Central memory CD8-positive, alpha-beta T cell (primary cell): ENCODE measurements around the gene DHRS11.

Source experiments
- ATAC-seq: fragments of 150-1000 bp; cut with Tn5 transposase; replicated peaks from 2 replicates; pipeline ENCODE4 v1.10.0; 2022; ENCODE audit warnings: mild to moderate bottlenecking, moderate FRiP score, moderate number of reproducible peaks; ENCODE audit not compliant: poor library complexity, severe bottlenecking; ENCODE audit errors: extremely low read depth
- DNase-seq, 2 donors: peaks; one replicate each; pipeline ENCODE4 v3.0.0; 2021; ENCODE audit warnings: low spot score in 2 of 2
- H3K27ac Mint-ChIP-seq: one replicate; pipeline ENCODE4 v1.8.0; 2022; ENCODE audit warnings: low read depth, mild to moderate bottlenecking, moderate library complexity, mixed read lengths
- H3K27me3 Mint-ChIP-seq: one replicate; pipeline ENCODE4 v1.8.0; 2022; ENCODE audit warnings: mixed read lengths
- H3K36me3 Mint-ChIP-seq: one replicate; pipeline ENCODE4 v1.8.0; 2022; ENCODE audit warnings: mild to moderate bottlenecking, moderate library complexity, mixed read lengths; ENCODE audit not compliant: insufficient read depth
- H3K4me1 Mint-ChIP-seq: one replicate; pipeline ENCODE4 v1.8.0; 2022; ENCODE audit warnings: mixed read lengths
- H3K4me3 Mint-ChIP-seq: one replicate; pipeline ENCODE4 v1.8.0; 2022; ENCODE audit warnings: mild to moderate bottlenecking, moderate library complexity, mixed read lengths
- H3K9me3 Mint-ChIP-seq: one replicate; pipeline ENCODE4 v1.8.0; 2022; ENCODE audit warnings: mixed read lengths

DHRS11 gene

DNA sequence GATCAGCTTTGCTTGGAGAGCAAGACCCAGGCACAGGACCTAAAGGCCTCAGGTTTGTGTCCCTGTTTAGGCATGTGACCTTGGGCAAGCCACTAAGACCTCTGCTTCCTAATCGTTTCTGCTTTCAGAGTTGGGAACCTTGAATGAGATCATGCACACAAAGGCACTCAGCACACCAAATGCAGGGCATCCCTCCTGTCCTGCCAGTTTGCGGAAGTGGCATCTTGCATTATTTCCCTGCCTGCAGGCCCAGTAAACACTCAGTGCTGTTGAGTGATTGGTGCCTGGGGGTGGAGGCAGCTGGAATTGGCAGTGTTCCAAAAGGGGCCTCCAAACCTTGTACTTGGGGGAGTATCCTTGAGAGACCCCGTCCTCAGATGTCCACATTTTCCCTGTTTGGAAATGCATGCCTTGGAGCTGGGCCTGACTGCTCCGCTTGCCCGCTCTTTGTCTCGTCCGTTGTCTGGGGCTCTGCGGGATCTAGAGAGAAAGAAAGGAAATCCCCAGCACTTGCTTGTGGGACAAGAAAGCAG, 38.4 kb downstream of the DHRS11 start:
- H3K27ac Mint-ChIP-seq, result no peak overlapping the region
- no peak overlapping the region for H3K4me3 Mint-ChIP-seq
- no peaks in the 10 kb centered on the region for H3K9me3 Mint-ChIP-seq
- ATAC-seq (no peak), DNase-seq (no peak)
- H3K27me3 Mint-ChIP-seq, result peaks cover 35% of the 10 kb centered on the region
- no peaks in the 10 kb centered on the region for H3K36me3 Mint-ChIP-seq
- H3K4me1 Mint-ChIP-seq, result no peaks in the 10 kb centered on the region

DNA sequence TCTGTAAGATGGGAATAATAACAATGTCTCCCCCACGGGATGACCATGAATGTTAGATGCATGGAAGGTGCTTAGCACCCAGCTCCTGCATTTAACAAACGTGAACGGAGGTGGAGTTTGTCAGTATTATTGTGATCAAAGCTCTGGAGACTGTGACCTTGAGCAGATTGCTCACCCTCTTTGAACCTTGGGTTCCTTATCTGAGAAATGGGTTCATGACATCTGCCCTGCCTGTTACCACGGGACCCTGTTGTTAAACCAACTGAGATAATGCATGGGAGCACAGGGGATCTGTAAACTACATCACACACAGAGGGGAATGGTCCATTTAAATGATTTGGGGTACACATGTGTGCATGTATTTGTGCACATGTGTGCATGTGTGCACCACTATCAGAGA, 39.3 kb downstream of the DHRS11 start:
- DNase-seq, result no peak
- ATAC-seq, result no peak
- Mint-ChIP-seq H3K4me1 (no peaks in the 10 kb centered on the region), H3K9me3 (no peaks in the 10 kb centered on the region), H3K27ac (no peak overlapping the region), H3K27me3 (peaks cover 43% of the 10 kb centered on the region), H3K4me3 (no peak overlapping the region), H3K36me3 (no peaks in the 10 kb centered on the region)

DNA sequence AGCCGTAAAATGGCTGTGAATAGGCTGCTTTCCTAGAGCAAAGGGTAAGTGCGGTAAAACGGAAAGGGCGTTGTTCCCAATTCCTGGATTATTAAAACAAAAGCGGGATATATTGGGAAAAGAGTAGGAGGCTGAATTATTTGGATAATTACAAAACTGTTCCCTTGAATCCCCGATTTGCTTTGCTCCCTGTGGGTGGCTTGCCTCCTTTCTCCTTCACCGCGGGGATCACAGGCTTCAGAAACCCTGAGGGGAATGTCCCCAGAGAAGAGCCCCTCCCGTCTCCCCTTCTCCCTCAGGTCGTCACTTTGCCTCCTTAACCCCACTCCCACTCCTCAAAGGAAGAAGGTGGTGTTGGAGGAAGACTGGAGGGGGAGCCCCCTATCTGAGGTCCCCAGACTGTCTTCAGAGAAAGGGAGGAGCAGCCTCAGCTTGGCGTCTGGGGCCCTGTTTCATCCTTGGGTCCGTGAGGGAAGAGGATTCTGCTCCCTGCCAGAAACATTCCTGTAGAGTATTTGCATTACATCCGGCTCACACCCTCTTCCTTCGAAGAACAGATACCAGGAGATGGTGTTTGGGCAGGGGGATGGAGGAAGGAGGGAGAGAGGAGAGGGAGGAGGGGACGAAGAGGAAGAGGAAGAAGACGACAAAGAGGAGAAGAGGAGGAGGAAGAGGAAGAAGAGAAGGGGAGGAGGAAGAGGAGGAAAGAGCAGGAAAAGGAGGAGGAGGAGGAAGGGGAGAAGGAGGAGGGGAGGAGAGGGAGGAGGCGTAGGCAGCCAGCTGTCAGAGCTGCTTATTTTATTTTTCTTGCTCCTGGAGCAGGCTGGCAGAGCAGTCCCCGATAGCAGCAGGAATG, 41.5 kb downstream of the DHRS11 start:
- Mint-ChIP-seq H3K9me3 (no peaks in the 10 kb centered on the region), H3K27ac (no peak overlapping the region), H3K4me1 (peaks cover 6% of the 10 kb centered on the region), H3K4me3 (no peak overlapping the region), H3K36me3 (no peaks in the 10 kb centered on the region), H3K27me3 (peaks cover 49% of the 10 kb centered on the region)
- DNase-seq (no peak), ATAC-seq (no peak)

DNA sequence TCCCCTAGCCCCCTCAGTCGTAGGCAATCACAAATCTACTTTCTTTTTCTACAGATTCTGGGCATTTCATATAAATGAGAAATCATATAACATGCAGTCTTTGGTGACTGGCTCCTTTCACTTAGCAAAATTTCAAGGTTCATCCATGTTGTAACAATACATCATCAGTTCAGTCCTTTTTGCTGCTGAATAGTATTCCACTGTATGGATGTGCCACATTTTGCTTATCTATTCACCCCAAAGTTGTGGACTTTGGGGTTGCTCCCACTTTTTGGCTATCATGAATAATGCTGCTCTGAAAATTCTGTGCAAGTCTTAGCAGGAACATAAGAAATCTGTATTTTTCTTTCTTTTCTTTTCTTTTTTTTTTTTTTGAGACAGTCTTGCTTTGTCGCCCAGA, 48.7 kb downstream of the DHRS11 start:
- Mint-ChIP-seq H3K4me3 (no peak overlapping the region), H3K27me3 (peaks cover 84% of the 10 kb centered on the region), H3K36me3 (no peaks in the 10 kb centered on the region), H3K9me3 (no peaks in the 10 kb centered on the region), H3K27ac (no peak overlapping the region), H3K4me1 (peaks cover 19% of the 10 kb centered on the region)
- ATAC-seq (no peak), DNase-seq (no peak)

DNA sequence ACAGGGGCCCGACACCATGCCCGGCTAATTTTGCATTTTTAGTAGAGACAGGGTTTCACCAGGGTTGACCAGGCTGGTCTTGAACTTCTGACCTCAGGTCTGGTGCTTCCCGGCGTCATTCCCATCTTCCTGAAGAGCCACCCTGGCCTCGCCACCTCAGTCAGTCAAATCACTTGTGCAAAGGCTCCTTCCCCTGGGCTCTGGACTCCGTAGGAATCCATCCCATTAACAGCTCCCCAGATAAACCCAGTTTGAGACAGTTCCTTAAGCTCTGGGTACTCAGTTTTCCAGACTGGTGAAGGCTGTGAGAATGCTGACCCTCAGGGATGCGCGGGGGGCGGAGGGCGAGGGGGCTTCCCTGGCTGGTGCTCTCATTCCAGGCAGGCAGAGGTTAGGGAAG, 49.2 kb downstream of the DHRS11 start:
- H3K27me3 Mint-ChIP-seq, result peaks cover 84% of the 10 kb centered on the region
- H3K9me3 Mint-ChIP-seq, result no peaks in the 10 kb centered on the region
- no peak for DNase-seq
- H3K4me1 Mint-ChIP-seq, result peaks cover 19% of the 10 kb centered on the region
- H3K4me3 Mint-ChIP-seq, result no peak overlapping the region
- no peak overlapping the region for H3K27ac Mint-ChIP-seq
- ATAC-seq, result no peak
- no peaks in the 10 kb centered on the region for H3K36me3 Mint-ChIP-seq

DNA sequence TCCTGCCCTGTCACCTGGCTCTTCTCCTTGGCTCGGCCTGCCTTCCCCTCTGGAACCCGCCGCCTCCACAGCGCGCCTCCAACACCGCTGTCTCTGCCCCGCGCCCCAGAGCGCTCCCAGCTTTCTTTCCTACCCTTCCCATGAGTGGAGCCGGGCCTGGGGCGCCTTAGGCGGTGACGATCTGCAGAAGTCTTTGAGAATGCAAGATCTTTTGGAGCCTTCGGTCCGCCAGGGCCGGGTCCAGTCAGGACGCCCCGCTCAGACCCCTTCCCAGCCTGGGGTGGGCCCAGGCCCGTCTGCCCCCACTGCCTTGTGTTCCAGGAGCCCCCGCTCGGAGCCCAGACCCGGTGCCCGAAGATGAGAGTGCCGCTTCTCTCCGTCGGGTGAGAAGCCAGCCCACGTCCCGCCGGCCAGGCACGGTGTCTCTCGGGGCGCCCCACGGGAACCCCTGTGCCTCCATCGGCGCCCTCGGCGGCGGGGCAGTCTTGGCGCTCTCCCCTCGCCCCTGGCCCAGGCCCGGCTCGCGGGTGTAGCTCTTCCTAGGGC, 49.7 kb downstream of the DHRS11 start:
- peaks cover 88% of the 10 kb centered on the region for H3K27me3 Mint-ChIP-seq
- DNase-seq (no peak), ATAC-seq (no peak)
- no peaks in the 10 kb centered on the region for H3K36me3 Mint-ChIP-seq
- H3K9me3 Mint-ChIP-seq, result no peaks in the 10 kb centered on the region
- H3K27ac Mint-ChIP-seq, result no peak overlapping the region
- H3K4me1 Mint-ChIP-seq, result peaks cover 17% of the 10 kb centered on the region
- peak overlapping the region; percentile 70 for H3K4me3 Mint-ChIP-seq

DNA sequence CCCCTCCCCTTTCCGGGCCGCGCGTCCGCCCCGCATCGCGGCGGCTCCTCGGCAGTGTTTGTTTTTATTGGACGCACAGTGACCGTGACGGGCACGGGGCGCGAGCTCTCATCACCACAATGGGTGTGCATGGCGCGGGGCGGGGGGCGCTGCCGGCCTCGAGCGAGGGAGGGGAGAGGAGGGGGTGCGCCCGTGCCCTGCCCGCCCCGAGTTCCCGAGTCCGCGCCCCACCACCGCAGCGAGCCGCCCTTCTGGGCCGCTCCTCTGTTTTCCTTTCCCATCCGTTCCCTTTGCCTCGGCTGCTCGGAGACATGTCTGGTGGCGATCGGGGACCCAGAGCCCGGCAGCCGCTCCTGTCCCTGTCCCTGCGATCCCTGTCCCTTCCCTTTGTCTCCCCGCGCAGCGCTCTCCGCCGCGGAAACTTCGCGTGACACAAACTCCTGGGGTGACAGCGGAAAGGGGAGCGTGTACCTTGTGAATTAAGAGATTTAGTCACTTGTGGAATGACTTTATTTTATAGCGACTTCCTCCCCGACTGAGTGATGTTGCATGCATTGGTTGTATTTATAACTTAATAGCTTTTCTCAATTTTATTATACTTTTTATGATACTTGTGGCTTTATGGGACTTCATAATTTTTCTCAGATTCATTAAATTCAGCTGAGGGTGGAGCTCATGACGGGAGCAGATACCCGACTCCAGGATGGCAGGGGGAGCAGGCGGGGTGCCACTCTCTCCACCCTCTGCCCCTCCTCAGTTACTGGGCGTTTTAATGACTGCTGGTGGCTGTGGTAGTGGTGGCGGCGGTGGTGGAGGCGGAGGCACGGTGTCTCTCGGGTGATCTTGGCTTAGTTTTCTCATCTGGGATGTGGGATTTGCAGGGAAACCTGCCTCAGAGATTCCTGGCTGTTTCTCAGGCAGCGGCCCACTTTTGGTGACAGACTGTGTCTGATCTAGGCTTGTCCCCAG, 50.5 kb downstream of the DHRS11 start:
- H3K4me3 Mint-ChIP-seq, result peak overlapping the region; percentile 70

DNA sequence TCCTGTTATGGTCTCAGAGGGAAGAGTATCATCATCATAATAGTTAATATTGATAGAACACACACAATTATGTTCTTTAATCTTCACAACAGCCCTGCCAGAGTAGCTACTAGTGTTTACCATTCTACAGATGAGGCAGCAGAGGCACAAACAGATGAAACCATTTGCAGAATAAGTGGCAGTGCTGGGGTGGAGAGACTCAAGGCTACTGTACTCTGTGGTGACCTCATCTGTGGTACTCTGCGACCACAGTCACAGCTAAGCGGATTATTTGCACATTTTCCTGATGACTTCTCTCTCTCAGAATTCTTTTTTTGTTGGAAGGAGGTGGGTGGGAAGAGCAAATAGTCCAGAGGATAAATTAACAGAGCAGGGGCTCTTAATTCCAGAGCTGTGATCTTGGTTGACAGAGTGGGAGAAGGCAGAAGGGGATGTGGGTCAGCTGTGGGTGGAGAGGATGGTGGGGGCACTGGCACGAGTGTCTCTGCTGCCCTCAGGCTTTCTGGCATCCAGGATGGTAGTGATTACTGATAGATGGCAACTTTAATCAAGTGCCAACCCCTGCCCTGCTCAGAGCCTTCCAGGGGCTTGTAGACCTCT, 51.5 kb downstream of the DHRS11 start:
- Mint-ChIP-seq H3K4me1 (peaks cover 13% of the 10 kb centered on the region), H3K36me3 (no peaks in the 10 kb centered on the region), H3K9me3 (no peaks in the 10 kb centered on the region), H3K27me3 (peaks cover 97% of the 10 kb centered on the region), H3K4me3 (peak overlapping the region; percentile 70), H3K27ac (no peak overlapping the region)
- no peak for ATAC-seq
- DNase-seq, result no peak

More for the DNA sequence above, 50.5 kb downstream of the DHRS11 start:
- no peak for ATAC-seq
- DNase-seq, result no peak
- H3K9me3 Mint-ChIP-seq, result no peaks in the 10 kb centered on the region
- H3K27ac Mint-ChIP-seq, result no peak overlapping the region
- H3K27me3 Mint-ChIP-seq, result peaks cover 96% of the 10 kb centered on the region
- peaks cover 13% of the 10 kb centered on the region for H3K4me1 Mint-ChIP-seq
- no peaks in the 10 kb centered on the region for H3K36me3 Mint-ChIP-seq

DNA sequence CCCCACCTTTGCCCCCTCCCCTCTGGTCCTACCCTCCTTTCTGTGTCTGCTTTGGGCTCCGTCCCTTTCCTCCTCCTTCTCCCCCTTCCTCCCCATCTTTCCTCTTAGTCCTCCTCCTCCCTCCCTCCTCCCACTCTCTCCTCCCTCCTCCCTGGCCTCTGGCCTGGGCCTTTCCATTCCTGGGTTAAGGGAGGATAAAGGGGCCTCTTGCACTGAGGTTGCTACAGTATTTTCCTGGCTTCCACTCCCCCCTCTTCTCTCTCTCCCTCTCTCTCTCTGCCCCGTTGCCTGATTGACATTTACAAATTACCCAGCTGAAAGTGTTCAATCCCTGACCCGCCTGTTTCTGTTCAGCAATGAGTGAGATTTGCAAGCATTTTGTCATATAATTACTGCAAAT, 53.7 kb downstream of the DHRS11 start:
- Mint-ChIP-seq H3K4me3 (no peak overlapping the region), H3K27me3 (peaks cover 97% of the 10 kb centered on the region), H3K36me3 (no peaks in the 10 kb centered on the region), H3K9me3 (no peaks in the 10 kb centered on the region), H3K27ac (no peak overlapping the region), H3K4me1 (peaks cover 13% of the 10 kb centered on the region)
- ATAC-seq (no peak), DNase-seq (no peak)

DNA sequence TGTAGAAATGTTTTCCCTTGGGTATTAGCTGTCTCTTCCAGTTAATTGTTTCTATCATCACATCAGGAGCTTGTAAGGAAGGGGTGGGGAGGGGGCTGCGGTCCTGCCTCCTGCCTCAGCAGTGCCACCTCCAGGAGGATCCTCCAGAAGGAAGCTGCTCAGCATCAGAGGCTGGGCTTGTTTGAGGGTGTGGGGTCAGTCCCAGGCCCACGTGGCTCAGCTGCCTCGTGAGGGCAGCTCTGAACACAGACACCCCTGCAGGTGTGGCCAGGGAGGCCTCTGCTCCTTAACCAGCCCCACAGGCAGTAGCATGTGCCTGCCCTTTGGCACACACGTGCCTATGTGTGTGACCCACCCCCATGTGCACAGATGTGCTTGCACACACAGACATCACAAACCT, 56.0 kb downstream of the DHRS11 start:
- Mint-ChIP-seq H3K27ac (no peak overlapping the region), H3K9me3 (no peaks in the 10 kb centered on the region), H3K36me3 (peaks cover 4% of the 10 kb centered on the region), H3K4me3 (no peak overlapping the region), H3K4me1 (peaks cover 6% of the 10 kb centered on the region), H3K27me3 (peaks cover 89% of the 10 kb centered on the region)
- DNase-seq, result no peak
- no peak for ATAC-seq

DNA sequence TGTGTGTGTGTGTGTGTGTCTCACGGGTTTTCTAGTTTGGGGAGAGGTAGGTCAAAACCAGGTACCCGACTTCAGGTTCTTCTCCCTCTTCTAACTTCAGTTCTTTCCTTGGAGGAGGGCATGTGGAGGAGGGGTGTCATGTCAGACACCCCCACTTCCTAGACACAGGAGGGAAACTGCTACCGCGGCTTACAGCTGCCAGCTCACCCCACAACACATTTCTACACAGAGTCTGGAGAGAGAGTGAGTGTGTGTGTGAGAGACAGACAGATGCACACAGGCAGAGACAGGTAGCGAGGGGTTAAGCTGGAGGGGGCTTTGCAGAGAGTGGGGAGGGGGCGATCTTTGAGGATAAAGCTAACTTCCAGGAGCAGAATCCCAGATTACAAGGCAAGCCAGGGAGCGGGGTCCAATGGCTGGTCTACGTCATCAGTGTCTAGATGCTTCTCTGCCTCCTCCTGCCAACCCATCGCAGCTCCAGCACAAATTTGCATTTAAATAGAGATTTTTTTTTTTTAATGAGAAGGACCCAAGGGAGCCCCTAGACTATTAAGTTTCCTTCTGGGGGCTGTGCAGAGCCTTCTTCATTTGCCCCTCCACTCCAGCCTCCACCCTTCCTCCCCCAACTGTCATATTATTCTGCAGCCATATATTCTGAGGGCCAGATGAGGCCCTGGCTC, 58.6 kb downstream of the DHRS11 start:
- no peak overlapping the region for H3K27ac Mint-ChIP-seq
- peaks cover 76% of the 10 kb centered on the region for H3K27me3 Mint-ChIP-seq
- DNase-seq (no peak), ATAC-seq (no peak)
- no peaks in the 10 kb centered on the region for H3K4me1 Mint-ChIP-seq
- peaks cover 4% of the 10 kb centered on the region for H3K36me3 Mint-ChIP-seq
- no peaks in the 10 kb centered on the region for H3K9me3 Mint-ChIP-seq
- no peak overlapping the region for H3K4me3 Mint-ChIP-seq
